GM23248 (cell line): Measurements from ENCODE around the gene USF2. TPM values are rescaled to one million over a fixed set of nuclear protein-coding genes. Genes with fewer than 3 reads are reported as not detected.
A peak's percentile ranks its signal among the peaks of the same experiment; 100 is the strongest.

Experiments used
- DNase-seq: peaks from one replicate; pipeline ENCODE4 v3.0.0-alpha.2; 2015
- H2AFZ ChIP-seq: fragments of 200-600 bp; sonication (generic); 2 replicates; pipeline ENCODE4 v1.6.1; 2016; ENCODE audit warnings: antibody characterized with exemption
- H3F3A ChIP-seq: fragments of 200-600 bp; sonication (generic); 2 replicates; pipeline ENCODE4 v1.6.1; 2016; ENCODE audit warnings: mild to moderate bottlenecking, antibody characterized with exemption, mixed run types; ENCODE audit not compliant: insufficient read depth
- H3K27ac ChIP-seq: fragments of 200-600 bp; sonication (generic); 2 replicates; pipeline ENCODE4 v1.5.1; 2016; ENCODE audit warnings: mild to moderate bottlenecking
- H3K27me3 ChIP-seq: fragments of 200-600 bp; sonication (generic); replicated peaks from 2 replicates; pipeline ENCODE4 v1.6.1; 2016; ENCODE audit warnings: mild to moderate bottlenecking; ENCODE audit not compliant: insufficient read depth
- H3K36me3 ChIP-seq: fragments of 200-600 bp; sonication (generic); 2 replicates; pipeline ENCODE4 v1.6.1; 2016; ENCODE audit warnings: low read depth, mild to moderate bottlenecking
- H3K4me1 ChIP-seq: fragments of 200-600 bp; sonication (generic); 2 replicates; pipeline ENCODE4 v1.6.1; 2016; ENCODE audit warnings: mild to moderate bottlenecking; ENCODE audit not compliant: insufficient read depth
- H3K4me2 ChIP-seq: fragments of 200-600 bp; sonication (generic); one replicate; pipeline ENCODE4 v1.6.1; 2016; ENCODE audit warnings: mild to moderate bottlenecking; ENCODE audit not compliant: unreplicated experiment
- H3K4me3 ChIP-seq: fragments of 200-600 bp; sonication (generic); 2 replicates; pipeline ENCODE4 v1.5.1; 2016; ENCODE audit warnings: mild to moderate bottlenecking
- H3K79me2 ChIP-seq: fragments of 200-600 bp; sonication (generic); 2 replicates; pipeline ENCODE4 v1.6.1; 2016; ENCODE audit warnings: mild to moderate bottlenecking; ENCODE audit not compliant: insufficient read depth
- H3K9ac ChIP-seq: fragments of 200-600 bp; sonication (generic); 2 replicates; pipeline ENCODE4 v1.6.1; 2016; ENCODE audit warnings: mild to moderate bottlenecking
- H3K9me2 ChIP-seq: fragments of 200-600 bp; sonication (generic); 2 replicates; pipeline ENCODE4 v1.6.1; 2016; ENCODE audit warnings: mixed run types, mild to moderate bottlenecking, moderate library complexity; ENCODE audit not compliant: insufficient read depth
- H3K9me3 ChIP-seq: fragments of 200-600 bp; sonication (generic); one replicate; pipeline ENCODE4 v1.6.1; 2017; ENCODE audit warnings: low read depth
- H4K20me1 ChIP-seq: fragments of 200-600 bp; sonication (generic); 2 replicates; pipeline ENCODE4 v1.6.0; 2016; ENCODE audit not compliant: insufficient read depth
- EZH2 ChIP-seq: fragments of 200-600 bp; sonication (generic); IDR thresholded peaks from 2 replicates; pipeline ENCODE4 v1.6.1; 2018; ENCODE audit warnings: antibody characterized with exemption, mild to moderate bottlenecking; ENCODE audit not compliant: insufficient read depth, poor library complexity, severe bottlenecking
- EZH2phosphoT487 ChIP-seq: fragments of 200-600 bp; sonication (generic); IDR thresholded peaks from 2 replicates; pipeline ENCODE4 v1.6.1; 2018; ENCODE audit warnings: antibody characterized with exemption, moderate library complexity, mild to moderate bottlenecking, low read depth; ENCODE audit not compliant: insufficient read depth
- WGBS, 2 experiments: methylation state at CpG; one replicate each; pipeline ENCODE4 v1.1.6; 2015 to 2017; ENCODE audit warnings: low lambda C conversion rate in 2 of 2, low coverage in 1 of 2; ENCODE audit errors: missing lambda C conversion rate in 2 of 2; 5-methylcytosine and 5-hydroxymethylcytosine counted together
- in situ Hi-C: fragments of 300-500 bp; cut with MboI; formaldehyde crosslinking; loops from 2 replicates; pipeline ENCODE4 v1.15.0; 2020
- polyA plus RNA-seq: library from polyadenylated mRNA; unstranded; fragments of >200 nt; fragmentation: Nextera tagmentation; extraction: Ambion mirVana; gene quantifications from 2 replicates; pipeline ENCODE4 v1.2.1, GENCODE V29; 2016
- total RNA-seq: library from RNA; depleted of rRNA; stranded (reverse); fragments of >200 nt; shearing (Covaris generic); gene quantifications from 2 replicates; pipeline ENCODE4 v1.2.3, GENCODE V29; 2014

Gene USF2
- total and polyA plus RNA-seq, 2 experiments from 2014 or later, result 10.4 to 64.6 TPM

DNA sequence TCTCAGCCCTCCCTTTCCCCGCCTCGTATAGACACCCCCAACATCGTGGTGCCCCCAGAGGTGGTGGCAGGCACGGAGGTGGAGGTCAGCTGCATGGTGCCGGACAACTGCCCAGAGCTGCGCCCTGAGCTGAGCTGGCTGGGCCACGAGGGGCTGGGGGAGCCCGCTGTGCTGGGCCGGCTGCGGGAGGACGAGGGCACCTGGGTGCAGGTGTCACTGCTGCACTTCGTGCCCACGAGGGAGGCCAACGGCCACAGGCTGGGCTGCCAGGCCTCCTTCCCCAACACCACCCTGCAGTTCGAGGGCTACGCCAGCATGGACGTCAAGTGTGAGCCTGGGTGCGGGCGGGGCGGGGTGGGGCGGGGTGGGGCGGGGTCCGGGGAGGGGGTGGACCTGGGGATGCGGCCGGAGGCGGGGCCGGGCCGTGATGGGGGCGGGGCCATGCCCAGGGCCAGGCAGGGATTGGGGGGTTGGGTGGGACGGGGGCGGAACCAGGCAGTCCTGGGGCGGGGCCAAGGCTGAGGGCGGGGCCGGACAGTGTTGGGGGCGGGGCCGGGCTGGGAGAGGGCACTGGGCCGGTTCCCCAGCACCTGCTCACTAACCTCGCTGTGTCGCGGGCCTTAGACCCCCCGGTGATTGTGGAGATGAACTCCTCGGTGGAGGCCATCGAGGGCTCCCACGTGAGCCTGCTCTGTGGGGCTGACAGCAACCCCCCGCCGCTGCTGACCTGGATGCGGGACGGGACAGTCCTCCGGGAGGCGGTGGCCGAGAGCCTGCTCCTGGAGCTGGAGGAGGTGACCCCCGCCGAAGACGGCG lies 31.0 kb downstream of the USF2 start:
- Histone ChIP-seq H3F3A (no peaks in the 10 kb centered on the region), H3K4me1 (peaks cover 6% of the 10 kb centered on the region; the same call in 1 of the 2 replicates), H3K9me3 (no peaks in the 10 kb centered on the region), H3K27ac (no peak overlapping the region), H3K4me3 (no peak overlapping the region), H4K20me1 (no peaks in the 10 kb centered on the region), H2AFZ (no peak overlapping the region), H3K9me2 (no peaks in the 10 kb centered on the region), H3K4me2 (no peak overlapping the region), H3K79me2 (no peaks in the 10 kb centered on the region), H3K27me3 (peaks cover 5% of the 10 kb centered on the region), H3K9ac (no peak overlapping the region), H3K36me3 (no peaks in the 10 kb centered on the region)
- 37 to 53% methylated on average over 21 to 38 of the region's 55 CpGs for WGBS, 2 experiments
- peak; percentile 25 for DNase-seq
- in situ Hi-C loops, result no loop called here
- TF ChIP-seq EZH2 (no peak), EZH2phosphoT487 (no peak)

DNA sequence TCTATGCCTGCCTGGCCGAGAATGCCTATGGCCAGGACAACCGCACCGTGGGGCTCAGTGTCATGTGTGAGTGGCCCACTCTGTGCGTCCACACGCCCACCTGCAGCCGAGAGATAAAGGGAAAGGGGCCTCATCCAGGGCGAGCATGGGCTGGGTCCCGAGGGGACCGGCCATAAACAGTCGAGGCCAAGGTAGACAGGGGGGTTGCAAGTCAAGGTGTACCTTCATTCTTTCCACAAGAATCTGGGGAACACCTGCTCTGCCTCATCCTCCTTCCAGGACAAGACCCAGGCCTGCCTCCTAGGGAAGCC lies 31.5 kb downstream of the USF2 start:
- Histone ChIP-seq H3K4me1 (peaks cover under 1% of the 10 kb centered on the region; the same call in 1 of the 2 replicates), H3K36me3 (no peaks in the 10 kb centered on the region), H3K27ac (no peak overlapping the region), H2AFZ (no peak overlapping the region), H3K4me2 (no peak overlapping the region), H3K27me3 (no peaks in the 10 kb centered on the region; the same call in 1 of the 2 replicates), H3F3A (no peaks in the 10 kb centered on the region), H4K20me1 (no peaks in the 10 kb centered on the region), H3K79me2 (no peaks in the 10 kb centered on the region), H3K4me3 (no peak overlapping the region), H3K9me2 (no peaks in the 10 kb centered on the region), H3K9me3 (no peaks in the 10 kb centered on the region), H3K9ac (no peak overlapping the region)
- in situ Hi-C loops, result no loop called here
- WGBS, 2 experiments, result 70 to 78% methylated on average over 10 of the region's 10 CpGs
- no peak for DNase-seq
- no peak for TF ChIP-seq EZH2
- TF ChIP-seq EZH2phosphoT487, result no peak

DNA sequence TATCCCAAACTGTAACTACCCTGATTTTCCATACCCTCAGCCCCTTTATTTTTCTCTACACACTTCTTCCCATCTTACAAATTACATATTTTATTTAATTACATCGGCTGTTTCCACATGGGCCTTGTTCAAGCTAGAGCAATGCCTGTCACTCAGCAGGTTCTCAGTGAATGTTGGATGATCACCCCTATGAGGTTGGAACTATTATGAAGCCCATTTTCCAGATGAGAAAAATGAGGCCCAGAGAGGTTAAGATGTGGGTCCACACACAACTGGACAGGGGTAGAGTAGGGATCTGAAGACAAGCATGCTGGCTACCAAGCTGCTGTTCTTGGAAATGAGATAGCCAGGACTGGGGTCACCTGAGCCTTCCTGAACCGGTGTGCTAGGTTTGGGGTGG lies 33.2 kb downstream of the USF2 start:
- 76 to 82% methylated on average over 2 of the region's 2 CpGs for WGBS, 2 experiments
- in situ Hi-C loops, result no loop called here

DNA sequence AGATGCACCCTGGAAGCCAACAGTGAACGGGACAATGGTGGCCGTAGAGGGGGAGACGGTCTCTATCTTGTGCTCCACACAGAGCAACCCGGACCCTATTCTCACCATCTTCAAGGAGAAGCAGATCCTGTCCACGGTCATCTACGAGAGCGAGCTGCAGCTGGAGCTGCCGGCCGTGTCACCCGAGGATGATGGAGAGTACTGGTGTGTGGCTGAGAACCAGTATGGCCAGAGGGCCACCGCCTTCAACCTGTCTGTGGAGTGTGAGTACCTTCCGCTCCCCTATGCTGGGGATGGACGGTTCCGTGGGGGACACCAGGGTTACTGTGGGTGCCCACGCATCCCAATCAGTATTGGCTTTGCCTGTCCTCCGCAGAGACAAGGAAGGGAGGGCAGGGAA lies 33.7 kb downstream of the USF2 start:
- TF ChIP-seq EZH2phosphoT487 (no peak), EZH2 (no peak)
- WGBS, 2 experiments, result 62 to 63% methylated on average over 15 to 16 of the region's 16 CpGs
- no peak overlapping the region for H3K4me2 ChIP-seq
- H3K27ac ChIP-seq, result no peak overlapping the region
- H3K9me3 ChIP-seq, result no peaks in the 10 kb centered on the region
- H3K4me1 ChIP-seq, result no peaks in the 10 kb centered on the region
- no peak overlapping the region for H2AFZ ChIP-seq
- H3K36me3 ChIP-seq, result no peaks in the 10 kb centered on the region
- in situ Hi-C loops, result no loop called here
- H3K9ac ChIP-seq, result no peak overlapping the region
- no peaks in the 10 kb centered on the region for H3K27me3 ChIP-seq
- H3K79me2 ChIP-seq, result no peaks in the 10 kb centered on the region
- H3F3A ChIP-seq, result no peaks in the 10 kb centered on the region
- H4K20me1 ChIP-seq, result no peaks in the 10 kb centered on the region
- H3K4me3 ChIP-seq, result no peak overlapping the region
- no peaks in the 10 kb centered on the region for H3K9me2 ChIP-seq
- no peak for DNase-seq

More for the DNA sequence above, 33.2 kb downstream of the USF2 start:
- H3K36me3 ChIP-seq, result no peaks in the 10 kb centered on the region
- H3K4me3 ChIP-seq, result no peak overlapping the region
- H3K9me3 ChIP-seq, result no peaks in the 10 kb centered on the region
- no peaks in the 10 kb centered on the region; the same call in 1 of the 2 replicates for H3K27me3 ChIP-seq
- no peak overlapping the region for H3K9ac ChIP-seq
- H3K27ac ChIP-seq, result no peak overlapping the region
- no peaks in the 10 kb centered on the region for H4K20me1 ChIP-seq
- no peaks in the 10 kb centered on the region for H3F3A ChIP-seq
- H3K4me2 ChIP-seq, result no peak overlapping the region
- TF ChIP-seq EZH2phosphoT487 (no peak), EZH2 (no peak)
- H3K4me1 ChIP-seq, result no peaks in the 10 kb centered on the region
- H3K79me2 ChIP-seq, result no peaks in the 10 kb centered on the region
- no peak overlapping the region for H2AFZ ChIP-seq
- no peak for DNase-seq
- no peaks in the 10 kb centered on the region for H3K9me2 ChIP-seq
